PC-3 (cell line): Measurements from ENCODE around the gene OSBPL6. TPM values are rescaled to one million over a fixed set of nuclear protein-coding genes. Genes with fewer than 3 reads are reported as not detected.

Source experiments
- ATAC-seq: fragments of 200-7000 bp; cut with Tn5 transposase; 2 replicates; pipeline ENCODE4 v1.9.1; 2020; ENCODE audit warnings: mild to moderate bottlenecking, moderate library complexity
- BruUV-seq: library from RNA; stranded (reverse); fragments of 400-500 nt; replicated peaks from 2 replicates; lab custom pipeline; 2021; lab: Mats Ljungman, UMichigan
- CTCF ChIA-PET: fragments of 300-600 bp; sonication (Branson Sonifier 250); formaldehyde crosslinking; loops from one replicate; lab custom pipeline; 2022; ENCODE audit warnings: antibody characterized with exemption; lab: Charles Lee
- POLR2A ChIA-PET: fragments of 300-600 bp; sonication (Branson Sonifier 250); formaldehyde crosslinking; loops from one replicate; lab custom pipeline; 2022; ENCODE audit warnings: antibody characterized with exemption; ENCODE audit not compliant: unreplicated experiment; lab: Charles Lee
- DNase-seq: peaks from one replicate; pipeline ENCODE4 v3.0.0-alpha.2; 2015
- H2AFZ ChIP-seq: fragments of 300-600 bp; sonication (generic); 2 replicates; pipeline ENCODE4 v1.6.0; 2016; ENCODE audit warnings: antibody characterized with exemption, low read length
- H3F3A ChIP-seq: fragments of 300-600 bp; sonication (generic); one replicate; pipeline ENCODE4 v1.6.0; 2017; ENCODE audit warnings: antibody characterized with exemption, low read length, control low read depth, mild to moderate bottlenecking; ENCODE audit not compliant: unreplicated experiment
- H3K27ac ChIP-seq: fragments of 300-600 bp; sonication (generic); 2 replicates; pipeline ENCODE4 v1.5.1; 2016; ENCODE audit warnings: mild to moderate bottlenecking, low read length
- H3K27me3 ChIP-seq: fragments of 300-600 bp; sonication (generic); 2 replicates; pipeline ENCODE4 v1.6.1; 2016; ENCODE audit warnings: low read length, mixed read lengths
- H3K36me3 ChIP-seq: fragments of 300-600 bp; sonication (generic); 2 replicates; pipeline ENCODE4 v1.6.1; 2016; ENCODE audit warnings: low read depth, mixed run types, low read length, mixed read lengths
- H3K4me1 ChIP-seq: fragments of 300-600 bp; sonication (generic); 2 replicates; pipeline ENCODE4 v1.5.1; 2016; ENCODE audit warnings: low read length; ENCODE audit not compliant: insufficient read depth
- H3K4me2 ChIP-seq: fragments of 300-600 bp; sonication (generic); 2 replicates; pipeline ENCODE4 v1.6.0; 2016; ENCODE audit warnings: low read length
- H3K4me3 ChIP-seq: fragments of 300-600 bp; sonication (generic); 2 replicates; pipeline ENCODE4 v1.5.1; 2016; ENCODE audit warnings: mild to moderate bottlenecking, low read length, mixed read lengths
- H3K79me2 ChIP-seq: fragments of 300-600 bp; sonication (generic); 2 replicates; pipeline ENCODE4 v1.6.1; 2017; ENCODE audit warnings: low read length, mixed read lengths
- H3K9ac ChIP-seq: fragments of 300-600 bp; sonication (generic); 2 replicates; pipeline ENCODE4 v1.6.0; 2016; ENCODE audit warnings: mild to moderate bottlenecking, low read length
- H3K9me2 ChIP-seq: fragments of 300-600 bp; sonication (generic); replicated peaks from 2 replicates; pipeline ENCODE4 v1.6.1; 2016; ENCODE audit warnings: mixed run types, low read length, mixed read lengths
- H3K9me3 ChIP-seq: fragments of 300-600 bp; sonication (generic); 2 replicates; pipeline ENCODE4 v1.6.1; 2016; ENCODE audit warnings: low read length, mixed read lengths
- H4K20me1 ChIP-seq: fragments of 300-600 bp; sonication (generic); 2 replicates; pipeline ENCODE4 v1.6.1; 2016; ENCODE audit warnings: low read length, mixed read lengths
- CTCF ChIP-seq: fragments of 300-600 bp; sonication (generic); conservative IDR thresholded peaks from 2 replicates; pipeline ENCODE4 v1.5.1; 2017; ENCODE audit warnings: antibody characterized with exemption, low read depth, mild to moderate bottlenecking, low read length
- EZH2 ChIP-seq: fragments of 300-600 bp; sonication (generic); IDR thresholded peaks from one replicate; pipeline ENCODE4 v1.6.1; 2017; ENCODE audit warnings: antibody characterized with exemption, mild to moderate bottlenecking, low read length; ENCODE audit not compliant: unreplicated experiment
- EZH2phosphoT487 ChIP-seq: fragments of 300-600 bp; sonication (generic); IDR thresholded peaks from 2 replicates; pipeline ENCODE4 v1.6.1; 2018; ENCODE audit warnings: mild to moderate bottlenecking, antibody characterized with exemption, low read length, borderline replicate concordance
- intact Hi-C: fragments of 100-400 bp; cut with micrococcal nuclease; formaldehyde crosslinking; loops from 2 replicates; pipeline ENCODE4 v1.9.0; 2023
- total RNA-seq: library from RNA; depleted of rRNA; stranded (reverse); fragments of >200 nt; gene quantifications from 2 replicates; pipeline ENCODE4 v1.2.3, GENCODE V29; 2014

Gene OSBPL6
- total RNA-seq, 1 experiment from 2014 or later, result 4.0 TPM

DNA sequence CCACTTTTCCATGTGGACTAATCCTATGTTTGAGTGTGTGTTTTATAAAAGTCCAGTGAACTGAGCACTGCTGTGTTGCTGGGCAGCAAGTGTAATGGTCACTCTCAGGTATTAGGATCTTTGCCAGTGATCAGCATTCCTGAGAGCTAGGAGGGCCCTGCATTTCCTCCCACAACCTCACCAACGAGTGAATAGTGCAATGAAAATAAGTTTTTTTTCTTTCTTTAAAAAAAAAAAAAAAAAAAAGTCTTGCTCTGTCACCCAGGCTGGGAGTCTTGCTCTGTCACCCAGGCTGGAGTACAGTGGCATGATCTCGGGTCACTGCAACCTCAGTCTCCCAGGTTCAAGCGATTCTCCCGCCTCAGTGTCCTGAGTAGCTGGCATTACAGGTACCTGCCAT lies 6.5 kb upstream of the OSBPL6 start:
- H3K27me3 ChIP-seq, result no peaks in the 10 kb centered on the region
- BruUV-seq, result no TSS peak
- H3K4me1 ChIP-seq, result peaks cover 16% of the 10 kb centered on the region; the same call in 1 of the 2 replicates
- POLR2A ChIA-PET, result no interaction called here
- H3F3A ChIP-seq, result no peaks in the 10 kb centered on the region
- no peaks in the 10 kb centered on the region for H4K20me1 ChIP-seq
- no peaks in the 10 kb centered on the region for H3K9me3 ChIP-seq
- no peak for TF ChIP-seq EZH2
- no peak for TF ChIP-seq EZH2phosphoT487
- no peak for TF ChIP-seq CTCF
- no peak overlapping the region for H3K27ac ChIP-seq
- ATAC-seq (no peak), DNase-seq (no peak)
- CTCF ChIA-PET, result no interaction called here
- H3K79me2 ChIP-seq, result no peaks in the 10 kb centered on the region
- no peak overlapping the region for H3K9ac ChIP-seq
- no peak overlapping the region for H3K4me2 ChIP-seq
- no peak overlapping the region for H2AFZ ChIP-seq
- H3K4me3 ChIP-seq, result no peak overlapping the region
- no peaks in the 10 kb centered on the region for H3K9me2 ChIP-seq
- no peaks in the 10 kb centered on the region for H3K36me3 ChIP-seq
- intact Hi-C loops, result no loop called here

DNA sequence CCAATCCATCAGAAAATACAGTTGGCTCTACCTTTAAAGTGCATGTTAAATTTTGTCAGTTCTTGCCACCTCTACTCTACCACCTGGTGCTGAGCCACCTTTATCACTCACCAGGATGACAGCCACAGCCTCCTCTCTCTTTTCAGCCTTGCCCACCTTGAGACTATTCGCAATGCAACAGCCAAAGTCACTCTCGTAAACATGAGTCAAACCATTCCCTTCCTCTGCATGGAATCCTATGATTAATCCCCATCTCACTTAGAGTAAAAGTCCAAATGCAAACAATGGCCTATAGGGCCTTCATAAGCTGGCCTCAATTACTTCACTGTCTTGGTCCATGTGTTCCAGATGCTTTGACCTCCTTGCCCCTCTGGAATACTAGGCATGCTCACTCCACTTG lies 5.8 kb upstream of the OSBPL6 start:
- no TSS peak for BruUV-seq
- no peaks in the 10 kb centered on the region for H3K79me2 ChIP-seq
- H3K36me3 ChIP-seq, result no peaks in the 10 kb centered on the region
- H3K4me2 ChIP-seq, result no peak overlapping the region
- no peaks in the 10 kb centered on the region for H3K9me3 ChIP-seq
- H3K9me2 ChIP-seq, result no peaks in the 10 kb centered on the region
- no peak overlapping the region for H3K9ac ChIP-seq
- H4K20me1 ChIP-seq, result no peaks in the 10 kb centered on the region
- ChIA-PET CTCF (no interaction called here), POLR2A (no interaction called here)
- intact Hi-C loops, result no loop called here
- ATAC-seq (peak; percentile 92), DNase-seq (peak; percentile 83)
- no peak overlapping the region for H2AFZ ChIP-seq
- H3K27ac ChIP-seq, result no peak overlapping the region
- H3K4me1 ChIP-seq, result peaks cover 21% of the 10 kb centered on the region
- no peak overlapping the region for H3K4me3 ChIP-seq
- no peak for TF ChIP-seq EZH2
- TF ChIP-seq CTCF, result no peak
- TF ChIP-seq EZH2phosphoT487, result no peak
- no peaks in the 10 kb centered on the region for H3F3A ChIP-seq
- H3K27me3 ChIP-seq, result no peaks in the 10 kb centered on the region

GRCh38 chr2:178191004-178191508 lies 3.3 kb upstream of the OSBPL6 start:
- Histone ChIP-seq H3K27me3 (no peaks in the 10 kb centered on the region), H3K4me2 (no peak overlapping the region), H3K36me3 (no peaks in the 10 kb centered on the region), H3K4me3 (no peak overlapping the region), H2AFZ (no peak overlapping the region), H3K9me2 (no peaks in the 10 kb centered on the region), H3K4me1 (peaks cover 30% of the 10 kb centered on the region), H4K20me1 (no peaks in the 10 kb centered on the region), H3K79me2 (peaks cover 5% of the 10 kb centered on the region; the same call in 1 of the 2 replicates), H3K9me3 (no peaks in the 10 kb centered on the region), H3F3A (no peaks in the 10 kb centered on the region), H3K9ac (no peak overlapping the region), H3K27ac (no peak overlapping the region)
- intact Hi-C loops, result no loop called here
- ChIA-PET POLR2A (no interaction called here), CTCF (no interaction called here)
- TF ChIP-seq EZH2 (no peak), EZH2phosphoT487 (no peak), CTCF (no peak)
- BruUV-seq, result no TSS peak
- ATAC-seq, result no peak
- DNase-seq, result no peak
